RWPE1 (cell line): ENCODE data around the gene VGLL4.

Source experiments
- CTCF ChIA-PET: fragments of 350-600 bp; sonication (Branson Sonifier 250); formaldehyde crosslinking; extraction: SDS; loops from one replicate; lab custom pipeline; 2021; lab: Yijun Ruan, JAX
- POLR2A ChIA-PET: fragments of 400-600 bp; formaldehyde crosslinking; extraction: SDS; loops from one replicate; lab custom pipeline; 2020; ENCODE audit warnings: antibody characterized with exemption; ENCODE audit not compliant: low non-redundant PET; lab: Yijun Ruan, JAX
- DNase-seq: peaks from one replicate; pipeline ENCODE4 v3.0.0; 2012; ENCODE audit warnings: low spot score
- H3K27ac ChIP-seq: fragments of 450-650 bp; 2 replicates; pipeline ENCODE4 v1.5.1; 2017
- TF ChIP-seq, protein P1 (sequence below): fragments of 450-650 bp; conservative IDR thresholded peaks from 2 replicates; pipeline ENCODE4 v1.5.1; 2017; ENCODE audit warnings: low read depth, mild to moderate bottlenecking

VGLL4 gene

DNA sequence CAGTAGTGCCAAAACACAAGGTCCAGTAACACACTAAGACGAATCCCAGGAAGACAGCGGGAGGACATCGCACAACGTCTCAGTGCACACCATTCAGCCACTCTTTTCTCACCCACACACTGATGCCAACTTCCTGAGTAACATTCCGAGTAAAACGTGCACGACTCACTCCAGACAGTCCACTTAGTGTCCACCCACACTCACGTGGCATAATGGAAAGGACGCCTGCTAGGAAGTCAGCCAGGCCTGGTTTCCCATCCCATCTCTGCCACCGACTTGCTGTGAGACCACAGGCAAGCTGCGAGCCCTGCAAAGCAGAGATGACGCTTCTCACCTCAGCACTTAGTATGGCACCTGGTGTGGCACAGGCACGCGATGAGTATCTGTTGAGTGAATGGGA is 36.8 kb upstream of the VGLL4 start:
- no peak for DNase-seq
- CTCF ChIA-PET = no interaction called here
- TF ChIP-seq, protein P1, sequence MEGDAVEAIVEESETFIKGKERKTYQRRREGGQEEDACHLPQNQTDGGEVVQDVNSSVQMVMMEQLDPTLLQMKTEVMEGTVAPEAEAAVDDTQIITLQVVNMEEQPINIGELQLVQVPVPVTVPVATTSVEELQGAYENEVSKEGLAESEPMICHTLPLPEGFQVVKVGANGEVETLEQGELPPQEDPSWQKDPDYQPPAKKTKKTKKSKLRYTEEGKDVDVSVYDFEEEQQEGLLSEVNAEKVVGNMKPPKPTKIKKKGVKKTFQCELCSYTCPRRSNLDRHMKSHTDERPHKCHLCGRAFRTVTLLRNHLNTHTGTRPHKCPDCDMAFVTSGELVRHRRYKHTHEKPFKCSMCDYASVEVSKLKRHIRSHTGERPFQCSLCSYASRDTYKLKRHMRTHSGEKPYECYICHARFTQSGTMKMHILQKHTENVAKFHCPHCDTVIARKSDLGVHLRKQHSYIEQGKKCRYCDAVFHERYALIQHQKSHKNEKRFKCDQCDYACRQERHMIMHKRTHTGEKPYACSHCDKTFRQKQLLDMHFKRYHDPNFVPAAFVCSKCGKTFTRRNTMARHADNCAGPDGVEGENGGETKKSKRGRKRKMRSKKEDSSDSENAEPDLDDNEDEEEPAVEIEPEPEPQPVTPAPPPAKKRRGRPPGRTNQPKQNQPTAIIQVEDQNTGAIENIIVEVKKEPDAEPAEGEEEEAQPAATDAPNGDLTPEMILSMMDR = no peak
- POLR2A ChIA-PET = no interaction called here
- peak overlapping the region; percentile 29; the same call in 1 of the 2 replicates for H3K27ac ChIP-seq

DNA sequence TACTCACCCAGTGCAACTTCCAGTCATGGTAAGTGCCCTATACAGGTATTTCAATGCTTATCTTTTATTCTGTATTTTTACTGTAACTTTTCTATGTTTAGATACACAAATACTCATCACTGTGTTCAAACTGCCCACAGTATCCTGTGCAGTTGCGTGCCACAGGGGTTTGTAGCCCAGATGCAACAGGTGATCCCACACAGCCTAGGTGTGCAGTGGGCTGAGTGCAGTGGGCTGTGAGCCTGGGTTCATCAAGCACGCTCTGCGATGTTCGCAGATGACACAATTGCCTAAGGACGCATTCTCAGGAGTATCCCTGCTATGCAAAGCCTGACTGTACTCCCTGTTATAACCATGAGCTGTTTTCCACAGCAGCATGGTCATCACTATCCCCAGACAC is 36.2 kb upstream of the VGLL4 start:
- no peak for DNase-seq
- ChIA-PET CTCF (no interaction called here), POLR2A (no interaction called here)
- TF ChIP-seq, protein P1 = no peak
- H3K27ac ChIP-seq = peak overlapping the region; percentile 29; the same call in 1 of the 2 replicates

DNA sequence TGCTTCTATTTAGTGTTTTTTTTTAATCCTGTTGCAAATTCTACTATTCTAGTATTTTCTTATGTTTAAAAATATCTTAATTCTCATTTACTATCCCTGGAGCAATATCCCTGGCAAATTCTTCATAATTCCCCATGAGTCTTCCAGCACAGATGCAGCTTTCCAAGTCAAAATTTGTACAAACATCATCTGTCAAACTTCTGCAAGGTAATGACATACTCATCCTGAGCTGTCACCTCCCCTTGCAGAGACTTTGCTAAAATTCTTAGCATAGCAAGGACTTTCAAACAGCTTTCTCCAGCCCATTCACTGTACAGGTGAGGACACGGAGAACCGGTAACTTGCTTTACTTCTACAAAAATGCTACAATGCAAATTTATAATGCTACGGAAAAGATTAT is 28.6 kb upstream of the VGLL4 start:
- POLR2A ChIA-PET = interaction anchor here (0.5 kb wide), 1 partner anchor 10 kb away, joined by 3 read pairs; no protein-coding TSS in a partner anchor
- DNase-seq = no peak
- TF ChIP-seq, protein P1 = no peak
- CTCF ChIA-PET = no interaction called here
- no peak overlapping the region for H3K27ac ChIP-seq

DNA sequence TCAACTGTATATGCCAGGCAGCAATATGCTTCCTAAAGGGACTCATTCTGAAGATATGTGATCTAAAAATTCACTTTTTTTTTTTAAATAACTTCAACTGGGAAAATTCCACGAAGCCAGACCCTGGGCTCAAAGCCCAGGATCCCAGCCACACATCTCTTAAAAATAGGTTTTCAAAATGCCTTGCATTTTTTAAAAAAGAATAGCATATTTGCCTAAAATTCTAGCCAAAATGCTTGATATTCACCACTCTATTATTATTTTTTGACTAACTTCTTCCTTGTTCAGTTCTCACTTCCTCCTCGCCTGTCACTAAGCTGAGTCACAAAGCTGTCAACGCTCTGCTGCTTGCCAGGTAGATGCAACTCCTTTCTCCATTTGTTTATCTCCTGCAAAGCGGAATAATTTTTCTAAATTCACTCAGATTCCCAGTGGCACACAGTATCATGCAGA is 28.0 kb upstream of the VGLL4 start:
- CTCF ChIA-PET = no interaction called here
- POLR2A ChIA-PET = no interaction called here

DNA sequence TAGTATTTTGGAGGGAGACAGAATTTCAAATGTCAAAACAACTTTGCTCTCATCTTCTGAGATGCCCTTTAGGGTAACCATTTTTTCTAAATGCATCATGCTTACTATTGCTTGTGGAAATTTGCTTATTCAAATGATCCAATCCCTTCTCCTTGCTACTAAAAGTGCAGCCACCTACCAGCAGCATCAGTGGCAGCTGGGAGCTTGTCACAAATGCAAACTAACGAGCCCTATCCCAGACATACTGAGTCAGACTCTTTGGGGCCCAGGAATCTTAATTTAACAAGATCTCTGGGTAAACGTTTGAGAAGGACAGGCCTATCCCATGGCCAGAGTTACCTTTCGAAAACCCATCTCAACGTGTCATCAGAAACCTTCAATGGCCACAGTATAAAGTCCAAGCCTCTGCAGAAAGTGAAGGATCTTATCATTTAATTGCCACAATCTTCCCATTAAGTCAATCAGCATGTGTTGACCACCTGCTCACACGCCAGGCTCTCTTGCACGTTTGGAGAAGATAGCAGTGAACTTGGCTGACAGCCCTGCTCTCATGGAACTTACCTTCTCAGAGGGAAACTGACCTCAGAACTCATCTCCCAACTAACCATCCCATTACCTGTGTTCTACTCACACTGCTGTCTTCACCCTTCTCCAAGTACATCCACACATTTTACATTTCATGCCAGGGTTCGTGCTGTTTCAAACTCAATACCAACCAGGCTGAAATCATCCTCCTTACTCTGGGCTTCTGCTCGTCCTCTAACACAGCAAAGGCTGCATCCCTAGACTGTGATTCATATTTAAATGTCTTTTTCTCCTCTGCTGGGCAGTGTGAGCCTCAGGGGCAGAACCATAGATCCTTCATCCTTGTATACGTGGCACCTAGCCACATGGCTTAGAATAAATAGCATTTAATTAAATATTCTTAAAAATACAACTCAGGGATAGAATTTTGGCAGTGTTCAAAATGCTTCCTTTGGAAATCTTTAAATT is 24.8 kb upstream of the VGLL4 start:
- ChIA-PET CTCF (no interaction called here), POLR2A (no interaction called here)
- TF ChIP-seq, protein P1 = no peak
- DNase-seq = no peak
- no peak overlapping the region for H3K27ac ChIP-seq

More for the DNA sequence above, 28.0 kb upstream of the VGLL4 start:
- TF ChIP-seq, protein P1 = no peak
- DNase-seq = no peak
- H3K27ac ChIP-seq = no peak overlapping the region

DNA sequence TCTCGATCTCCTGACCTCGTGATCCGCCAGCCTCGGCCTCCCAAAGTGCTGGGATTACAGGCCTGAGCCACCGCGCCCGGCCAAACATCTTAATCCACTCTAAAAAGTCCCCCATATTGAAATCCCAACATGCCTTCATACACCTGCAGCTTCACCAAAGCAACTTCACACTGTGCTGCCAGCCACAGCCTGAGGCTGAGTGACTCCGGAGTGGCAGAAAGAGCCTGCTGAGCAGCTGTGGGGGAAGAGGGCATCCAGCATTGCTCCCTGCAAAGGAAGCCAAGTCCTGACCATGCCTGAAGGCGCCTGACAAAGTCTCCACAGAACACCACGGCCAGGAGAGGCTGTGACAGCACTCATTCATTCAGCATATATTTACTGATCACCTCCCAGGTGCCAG is 21.6 kb upstream of the VGLL4 start:
- peak overlapping the region; percentile 24; the same call in 1 of the 2 replicates for H3K27ac ChIP-seq
- TF ChIP-seq, protein P1 = no peak
- no peak for DNase-seq
- ChIA-PET POLR2A (no interaction called here), CTCF (no interaction called here)
